GM08714 (cell line): ENCODE results near the gene PKNOX2.

ENCODE experiments used
- H3K4me3 ChIP-seq: fragments of 200-500 bp; sonication (Bioruptor generic); 2 replicates; pipeline ENCODE4 v1.5.1; 2014; ENCODE audit warnings: mild to moderate bottlenecking, low read length, inconsistent platforms
- ZNF274 ChIP-seq: IDR thresholded peaks from 2 replicates; pipeline ENCODE4 v1.6.1; 2012; ENCODE audit warnings: mild to moderate bottlenecking, low read depth, low read length

PKNOX2 gene

DNA sequence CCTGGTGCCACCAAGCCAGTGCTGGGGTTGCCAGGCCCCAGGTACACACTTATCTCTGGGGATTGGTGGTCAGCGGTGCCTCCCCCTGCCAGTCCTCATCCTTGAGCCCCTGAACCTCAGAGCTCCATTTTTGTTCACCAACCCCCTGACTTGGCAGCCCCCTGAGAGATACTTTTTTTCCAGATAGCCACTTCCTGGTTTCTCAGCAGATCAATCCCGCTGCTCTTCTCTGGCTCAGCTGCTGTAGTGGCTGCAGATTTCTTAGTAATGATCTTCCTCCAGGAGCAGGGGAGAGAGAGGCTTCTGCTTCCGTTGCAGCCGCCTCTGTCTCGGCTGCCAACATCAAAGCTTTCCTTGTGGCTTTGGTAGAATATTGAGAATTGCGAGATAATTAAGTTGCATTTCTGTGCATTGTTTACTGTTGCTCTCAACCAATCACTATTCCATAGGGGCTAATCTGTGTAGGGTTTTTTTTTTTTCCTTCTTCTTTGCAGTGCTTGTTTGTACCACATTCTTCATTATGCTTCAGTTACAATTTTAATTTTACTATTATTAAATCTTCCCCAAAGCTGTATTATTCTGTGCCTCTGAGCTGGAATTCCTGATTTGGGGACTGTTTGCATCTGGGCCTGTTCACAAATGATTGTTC is 92.1 kb downstream of the PKNOX2 start:
- no peak overlapping the region for H3K4me3 ChIP-seq
- TF ChIP-seq ZNF274: no peak

DNA sequence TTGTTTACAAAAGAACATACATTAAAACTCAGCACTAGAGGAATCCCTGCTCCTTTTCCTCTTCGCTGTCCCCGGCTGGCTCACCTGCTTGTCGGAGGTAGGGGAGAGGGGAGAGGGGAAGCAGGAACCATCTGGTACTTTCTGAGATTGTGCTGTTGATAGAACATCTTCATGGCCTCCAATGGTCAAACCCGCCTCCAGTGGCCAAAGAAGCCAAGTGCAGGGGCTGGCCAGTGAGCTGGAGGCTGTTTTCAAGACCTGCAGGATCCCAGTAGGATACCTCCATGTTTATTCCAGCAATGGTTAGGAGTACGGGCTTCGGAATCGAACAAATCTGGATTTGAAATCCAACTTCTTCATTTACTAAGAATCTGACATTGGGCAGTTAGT is 92.6 kb downstream of the PKNOX2 start:
- TF ChIP-seq ZNF274: no peak
- no peak overlapping the region for H3K4me3 ChIP-seq

DNA sequence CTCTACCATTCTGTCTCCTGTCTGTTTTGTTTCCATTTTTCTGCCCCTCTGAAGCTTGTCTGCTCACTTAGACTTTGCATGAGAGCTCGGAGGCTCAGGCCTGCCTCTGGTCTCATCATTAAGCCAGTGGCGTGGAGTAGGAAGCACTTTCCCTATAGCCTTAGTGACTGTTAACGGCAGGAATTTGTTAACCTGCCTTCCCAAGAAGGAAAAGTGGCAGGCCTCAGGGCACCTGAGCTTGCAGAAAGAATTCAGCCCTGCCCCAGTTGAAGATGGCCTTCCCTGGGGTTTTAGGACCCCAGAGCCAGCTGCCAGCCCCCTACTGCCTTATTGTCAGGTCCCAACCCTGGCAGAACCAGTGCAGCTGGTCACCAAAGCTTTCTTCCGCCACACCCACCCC is 93.2 kb downstream of the PKNOX2 start:
- no peak for TF ChIP-seq ZNF274
- no peak overlapping the region for H3K4me3 ChIP-seq

DNA sequence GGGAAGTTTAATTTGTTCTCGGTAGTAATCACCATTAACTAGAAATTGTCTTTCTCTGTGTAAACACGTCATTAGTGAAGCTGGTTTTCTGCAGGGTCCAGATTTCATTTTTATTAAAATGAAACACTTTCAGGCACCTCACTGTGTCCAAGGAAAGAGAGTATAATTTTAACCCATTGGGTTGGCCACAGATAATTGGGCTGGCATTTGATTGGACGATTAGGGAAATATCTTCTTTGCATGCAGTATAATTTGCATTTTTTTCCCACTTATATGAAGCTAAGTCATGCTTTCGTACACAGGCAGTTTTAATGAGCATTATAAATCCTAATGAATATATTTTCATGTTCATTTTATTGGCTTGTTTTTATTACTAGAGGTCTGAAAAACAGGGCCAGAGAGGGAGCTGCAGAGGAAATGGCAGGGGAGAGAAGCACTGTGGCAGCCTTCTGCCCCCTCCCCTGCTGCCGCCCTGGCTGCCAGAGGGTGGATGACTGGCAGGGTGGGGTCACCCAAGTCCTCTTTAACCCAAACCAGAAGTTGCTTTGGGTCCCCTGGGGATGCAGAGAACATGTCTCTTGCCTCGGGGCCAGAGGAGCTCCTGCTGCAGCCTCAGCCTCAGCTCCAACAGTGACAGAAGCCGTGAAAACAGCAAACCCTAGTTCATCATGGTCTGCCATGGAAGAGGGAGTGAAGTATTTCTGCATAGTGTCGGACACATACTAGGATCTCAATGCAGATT is 93.9 kb downstream of the PKNOX2 start:
- no peak overlapping the region for H3K4me3 ChIP-seq
- no peak for TF ChIP-seq ZNF274

DNA sequence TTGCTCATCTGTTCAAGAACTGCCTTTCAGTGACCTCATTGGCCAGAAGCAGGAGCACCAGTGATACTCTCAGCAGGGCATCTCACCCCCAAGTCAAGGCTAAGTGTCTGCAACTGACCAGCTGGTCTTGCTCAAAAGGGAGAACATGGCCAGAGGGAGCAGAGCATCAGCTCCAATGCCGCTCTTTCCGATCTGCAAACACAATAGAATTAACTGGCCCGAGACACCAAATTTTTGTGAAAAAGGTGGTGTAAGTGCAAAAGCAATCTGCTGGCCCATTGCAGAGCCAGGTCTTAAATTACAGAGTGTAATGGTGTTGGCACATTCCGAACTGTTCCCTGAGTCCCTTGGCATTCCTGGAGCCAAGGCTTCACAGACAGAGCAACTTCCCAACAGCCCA is 97.0 kb downstream of the PKNOX2 start:
- H3K4me3 ChIP-seq: no peak overlapping the region
- TF ChIP-seq ZNF274: no peak

DNA sequence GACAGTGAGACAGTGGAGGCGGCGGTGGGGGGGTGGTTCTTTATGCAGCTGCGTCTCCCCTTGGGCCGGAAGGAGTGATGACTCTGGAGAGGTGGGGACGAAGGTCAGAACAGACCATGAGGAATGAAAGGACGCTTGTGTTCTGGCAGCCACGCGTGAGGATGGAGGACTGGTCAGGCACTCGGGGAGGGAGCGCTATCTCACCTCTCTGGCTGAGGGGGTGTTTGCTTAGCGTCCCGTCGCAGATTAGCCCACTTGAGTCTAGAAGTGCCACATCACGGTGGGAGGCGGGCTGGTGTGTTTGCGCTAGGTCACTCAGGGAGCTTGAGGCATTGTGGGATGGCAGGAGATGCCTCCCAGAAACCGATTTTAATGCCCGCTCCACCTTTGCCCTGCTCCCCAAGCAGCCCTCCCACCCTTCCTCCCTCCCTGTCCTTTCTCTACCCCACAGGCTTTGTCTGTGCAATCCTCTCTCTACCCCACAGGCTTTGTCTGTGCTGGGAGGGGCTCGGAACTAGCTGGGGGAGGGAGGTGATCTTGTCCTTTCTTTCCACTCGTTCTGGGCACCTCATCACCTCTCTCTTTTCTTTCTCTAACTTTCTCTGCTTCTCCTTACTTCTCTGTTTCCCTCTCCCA is 97.8 kb downstream of the PKNOX2 start:
- TF ChIP-seq ZNF274: no peak
- H3K4me3 ChIP-seq: no peak overlapping the region

DNA sequence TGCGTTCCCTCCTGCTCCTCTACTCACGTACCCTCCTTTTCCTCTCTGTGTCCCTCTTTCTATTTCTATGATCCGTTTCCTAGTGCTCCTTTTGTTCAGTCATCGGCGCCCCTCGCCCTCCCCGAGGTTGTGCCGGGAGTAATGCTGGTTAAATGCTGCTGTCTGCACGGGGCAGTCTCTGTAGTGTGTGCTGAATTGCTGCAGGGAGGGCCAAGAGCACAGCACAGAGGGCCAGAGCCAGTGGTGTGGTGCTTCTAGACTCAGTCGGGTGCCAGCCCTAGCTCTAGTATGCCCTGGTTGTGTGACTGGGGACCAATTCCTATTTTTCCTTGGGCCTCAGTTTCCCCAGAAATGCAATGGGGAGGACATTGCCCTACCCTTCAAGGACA is 98.3 kb downstream of the PKNOX2 start:
- no peak for TF ChIP-seq ZNF274
- no peak overlapping the region for H3K4me3 ChIP-seq

DNA sequence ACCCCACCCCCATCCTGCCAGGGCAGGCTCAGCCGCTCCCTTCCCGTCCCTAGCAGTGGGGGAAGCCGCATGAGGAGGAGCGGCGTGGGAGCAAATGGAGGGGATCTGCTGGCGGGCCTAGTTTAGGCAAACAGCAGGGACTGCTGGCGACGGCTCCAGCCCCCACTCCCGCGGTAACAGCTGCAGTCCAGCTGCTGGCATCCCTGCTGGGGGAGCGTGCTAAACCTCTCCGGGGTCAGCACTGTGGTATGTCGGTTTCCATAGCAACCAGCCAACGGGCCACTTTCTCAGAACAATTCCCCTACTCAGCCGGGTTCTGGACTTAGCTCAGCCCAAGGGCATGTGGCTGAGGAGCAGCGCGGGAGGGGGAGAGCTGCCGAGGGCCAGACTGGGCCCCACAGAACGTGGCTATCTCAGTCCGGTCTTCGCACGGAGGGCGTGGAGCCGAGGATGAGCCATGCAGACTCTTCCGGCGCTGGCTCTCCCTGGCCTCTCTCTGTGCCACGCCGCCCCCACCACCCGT is 98.8 kb downstream of the PKNOX2 start:
- no peak overlapping the region for H3K4me3 ChIP-seq
- no peak for TF ChIP-seq ZNF274

DNA sequence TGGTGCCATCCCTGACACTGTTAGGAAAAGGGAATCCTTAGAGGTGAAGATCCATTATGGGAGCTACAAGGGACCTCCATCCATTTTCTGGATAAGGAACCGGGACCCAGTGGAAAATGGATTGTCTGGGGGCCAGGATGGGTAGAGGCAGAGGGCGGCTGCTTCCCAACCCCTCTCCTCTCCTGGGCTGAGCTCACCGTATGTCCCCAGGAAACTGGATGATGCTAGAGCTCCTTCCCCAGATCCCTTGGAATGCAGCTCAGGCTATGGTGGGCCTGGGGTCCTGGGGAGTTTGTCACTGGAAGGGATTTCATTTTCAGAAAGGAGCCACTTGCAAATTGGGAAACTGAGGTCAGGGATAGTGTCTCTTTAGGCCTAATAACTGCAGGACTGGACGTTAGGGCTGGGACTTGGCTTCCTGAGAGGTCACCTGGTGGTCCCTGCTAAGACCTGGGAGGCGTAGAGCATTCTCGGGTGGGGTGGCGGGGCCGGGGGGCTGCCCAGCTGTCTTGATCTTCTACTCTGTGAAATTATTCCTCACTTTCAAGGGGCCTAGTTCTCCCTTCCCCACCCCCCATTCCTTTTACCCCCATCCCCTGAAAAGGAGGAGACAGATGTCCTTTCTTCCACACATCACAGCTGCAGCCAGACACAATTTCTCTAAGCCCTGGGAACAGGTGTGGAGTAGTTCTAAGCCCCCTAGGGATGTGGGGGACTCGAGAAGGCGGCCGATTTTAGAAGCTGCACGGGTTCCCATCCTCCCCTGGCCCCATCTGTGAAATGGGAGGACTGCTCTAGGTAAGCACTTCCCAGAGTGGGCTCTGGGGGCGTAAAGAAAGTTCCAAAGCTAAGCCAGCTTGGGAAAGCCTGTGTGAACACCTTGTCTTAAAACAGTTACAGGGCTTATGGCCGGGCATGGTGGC is 99.8 kb downstream of the PKNOX2 start:
- TF ChIP-seq ZNF274: no peak
- H3K4me3 ChIP-seq: no peak overlapping the region

DNA sequence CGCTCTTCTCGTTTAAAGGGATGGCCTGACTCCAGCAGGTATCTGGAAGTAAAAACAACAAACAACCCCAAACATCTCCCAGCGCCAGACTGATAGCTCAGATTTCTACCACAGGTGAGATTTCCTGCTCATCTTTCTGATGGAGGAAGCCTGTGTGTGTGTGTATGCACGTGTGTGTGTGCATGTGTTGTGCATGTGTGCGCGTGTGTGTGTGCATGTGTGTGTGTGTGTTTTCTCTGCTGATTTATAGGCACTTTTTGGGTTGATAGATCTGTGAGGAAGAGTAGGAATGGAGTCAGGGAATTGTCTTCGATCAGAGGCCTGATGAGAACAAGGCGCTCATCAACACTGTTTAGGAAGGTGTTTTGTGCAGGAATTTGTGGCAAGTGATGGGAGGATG is 103.0 kb downstream of the PKNOX2 start:
- TF ChIP-seq ZNF274: no peak
- H3K4me3 ChIP-seq: no peak overlapping the region

- no peak overlapping the region for H3K4me3 ChIP-seq
- no peak for TF ChIP-seq ZNF274
Observed at GRCh38 chr11:125268611-125269010, 104.1 kb downstream of the PKNOX2 start.

DNA sequence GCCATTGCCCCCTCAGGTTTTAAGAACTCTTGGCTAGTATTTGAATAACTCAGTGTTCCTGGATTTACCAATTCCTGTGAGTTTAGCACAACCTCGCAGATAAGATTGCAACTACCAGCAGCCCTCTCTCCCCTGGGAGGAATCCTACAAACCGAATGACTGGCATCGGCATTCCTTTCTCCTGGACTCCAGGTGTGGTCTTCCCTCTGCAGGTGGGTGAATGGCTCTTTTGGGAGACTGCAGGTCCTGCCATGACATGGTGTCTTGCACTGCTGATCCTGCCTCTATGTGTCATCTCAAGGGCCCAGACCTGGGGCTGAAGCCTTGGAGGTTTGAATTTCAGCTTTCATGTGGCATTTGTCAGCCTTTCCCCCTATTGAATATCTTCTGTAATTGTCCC is 105.6 kb downstream of the PKNOX2 start:
- no peak for TF ChIP-seq ZNF274
- H3K4me3 ChIP-seq: no peak overlapping the region

- H3K4me3 ChIP-seq: no peak overlapping the region
- TF ChIP-seq ZNF274: no peak
Observed at GRCh38 chr11:125270711-125271110, 106.2 kb downstream of the PKNOX2 start.

DNA sequence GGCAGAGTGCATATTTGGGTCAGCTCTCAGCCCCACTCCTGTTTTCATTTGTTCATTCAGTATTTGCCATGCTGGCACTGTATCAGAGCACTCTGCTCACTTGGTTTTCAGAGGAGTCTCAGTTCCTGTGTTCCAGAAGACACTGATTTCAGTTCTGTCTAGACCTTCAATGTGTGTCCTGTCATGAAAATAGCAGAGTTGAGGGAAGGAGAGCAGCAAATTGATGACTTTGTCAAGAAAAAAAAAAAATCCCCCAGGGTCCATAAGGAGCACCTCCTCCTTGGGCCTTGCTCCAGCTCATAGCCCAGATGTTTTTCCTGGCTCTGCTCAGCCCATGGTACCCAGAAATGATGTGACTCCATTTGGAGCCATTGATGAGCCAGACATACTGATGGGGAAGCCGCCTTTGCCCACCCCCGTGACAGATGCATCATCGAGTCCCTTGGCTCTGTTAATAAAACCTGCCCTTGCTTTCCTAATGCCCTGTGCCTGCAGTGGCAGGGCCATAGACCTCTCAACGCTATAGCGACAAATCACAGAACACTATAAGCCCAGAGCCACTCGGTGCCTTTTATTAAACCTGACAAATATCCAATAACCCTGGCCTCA is 107.0 kb downstream of the PKNOX2 start:
- TF ChIP-seq ZNF274: no peak
- no peak overlapping the region for H3K4me3 ChIP-seq

- H3K4me3 ChIP-seq: no peak overlapping the region
- no peak for TF ChIP-seq ZNF274
Observed at GRCh38 chr11:125272092-125272491, 107.5 kb downstream of the PKNOX2 start.
